COR-L47 (cell line): ENCODE measurements around the gene RFFL.

Experiments used
- DNase-seq: peaks from one replicate; lab custom pipeline; 2025; lab: John Stamatoyannopoulos, UW

RFFL gene

GRCh38 chr17:34974794-34975785 is 88.4 kb downstream of the RFFL start:
- no peak for DNase-seq

- no peak for DNase-seq
Measured at GRCh38 chr17:34974179-34974578, 89.3 kb downstream of the RFFL start.

GRCh38 chr17:34961093-34961911 is 102.2 kb downstream of the RFFL start, which contains the start of the genes CCT6B and ZNF830:
Gene CCT6B, minus strand, starts transcription at chr17:34961460. Its CDS starts 67 bp downstream, at chr17:34961393.
Gene ZNF830, plus strand, starts transcription at chr17:34961540. Its CDS starts 27 bp downstream, at chr17:34961567.
- DNase-seq: peak; percentile 83

GRCh38 chr17:34958438-34958837 is 105.1 kb downstream of the RFFL start:
- no peak for DNase-seq
